GM18858 (cell line): ENCODE data around the gene PNPLA3.
"Not testable (repeated sequence)": the region's sequence is repeated elsewhere in the genome, so short reads cannot be mapped to it uniquely, and the experiment has no call there.

Experiments
- ATAC-seq: cut with Tn5 transposase; IDR thresholded peaks from one replicate; pipeline ENCODE4 v1.9.1; 2021; ENCODE audit not compliant: unreplicated experiment

The PNPLA3 gene

DNA sequence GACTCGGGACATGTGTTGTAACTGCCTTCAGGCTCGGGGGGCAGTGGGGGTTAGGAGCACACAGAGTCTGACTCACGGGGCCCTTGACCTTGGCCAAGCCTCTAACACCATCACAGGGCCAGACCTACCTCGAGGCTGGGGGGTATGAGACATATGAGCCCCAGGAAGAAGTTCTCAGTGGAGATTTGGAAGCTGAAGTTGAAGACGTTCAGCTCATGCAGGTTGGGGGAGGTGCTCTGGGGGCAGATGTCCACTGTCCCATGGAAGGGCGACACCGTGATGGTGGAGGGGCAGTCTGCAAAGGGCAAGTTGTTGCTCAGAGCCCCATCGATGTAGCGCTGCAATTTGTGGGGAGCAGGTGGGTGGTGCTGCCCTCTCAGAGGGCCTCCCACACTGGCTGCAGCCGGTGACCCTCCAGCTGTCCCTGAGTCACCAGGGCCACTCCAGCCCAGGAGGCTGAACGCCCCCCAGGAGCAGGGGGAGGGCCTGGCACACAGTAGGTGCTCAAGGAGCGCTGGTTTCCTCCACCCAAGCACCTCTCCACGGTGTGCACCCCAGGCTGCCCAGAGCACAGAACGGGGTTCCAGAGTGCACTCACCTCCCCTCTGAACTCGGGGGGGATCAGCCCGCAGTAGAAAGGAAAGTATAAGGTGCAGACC lies 34.3 kb upstream of the PNPLA3 start:
- no peak for ATAC-seq

DNA sequence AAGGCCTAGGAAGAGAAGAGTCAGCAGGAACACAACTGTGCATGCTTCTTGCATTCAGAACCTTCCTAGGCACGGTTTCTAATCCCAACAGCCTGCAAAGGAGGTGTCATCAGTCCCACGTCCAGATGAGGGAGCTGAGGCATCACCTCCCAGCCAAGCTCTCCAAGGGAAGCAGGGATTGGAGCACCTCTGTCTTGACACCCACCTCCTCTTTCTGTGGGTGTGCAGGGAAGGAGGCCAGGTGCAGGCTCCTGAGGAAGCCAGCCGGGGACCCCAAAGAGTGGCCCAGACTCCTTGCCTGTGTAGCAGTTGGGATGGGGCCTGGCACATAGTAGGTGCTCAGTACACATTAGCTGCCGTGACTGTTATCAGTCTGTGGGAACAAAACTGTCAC lies 33.7 kb upstream of the PNPLA3 start:
- no peak for ATAC-seq

- ATAC-seq, result no peak
Observed at GRCh38 chr22:43890901-43891331, 32.7 kb upstream of the PNPLA3 start.

GRCh38 chr22:43891360-43892182 lies 32.0 kb upstream of the PNPLA3 start, which contains the start of gene PNPLA5:
Gene PNPLA5 (minus strand): TSS chr22:43892013. CDS start chr22:43891880, 133 bp downstream.
- no peak for ATAC-seq

- ATAC-seq, result no peak
Observed at GRCh38 chr22:43892183-43892894, 31.3 kb upstream of the PNPLA3 start.

DNA sequence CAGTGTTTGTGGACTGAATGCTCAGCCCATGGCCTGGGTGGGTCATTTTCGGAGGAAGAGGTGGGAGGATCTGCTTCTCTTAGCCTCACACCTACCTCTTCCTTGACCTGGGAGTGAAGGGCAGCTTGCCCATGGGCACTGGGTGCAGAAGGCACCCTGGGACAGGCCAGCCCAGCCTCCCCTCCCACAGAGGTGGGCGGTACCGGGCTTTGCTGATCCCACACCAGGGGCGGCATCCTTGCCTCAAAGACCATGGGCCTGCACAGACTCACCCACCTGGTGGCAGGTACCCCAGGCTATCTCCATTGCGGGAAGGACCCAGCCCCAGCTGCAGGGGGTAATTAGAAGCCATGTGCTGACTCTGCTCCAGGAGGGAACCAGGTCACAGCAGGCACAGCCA lies 30.3 kb upstream of the PNPLA3 start:
- ATAC-seq, result no peak

- no peak for ATAC-seq
Observed at GRCh38 chr22:43894122-43894521, 29.5 kb upstream of the PNPLA3 start.

DNA sequence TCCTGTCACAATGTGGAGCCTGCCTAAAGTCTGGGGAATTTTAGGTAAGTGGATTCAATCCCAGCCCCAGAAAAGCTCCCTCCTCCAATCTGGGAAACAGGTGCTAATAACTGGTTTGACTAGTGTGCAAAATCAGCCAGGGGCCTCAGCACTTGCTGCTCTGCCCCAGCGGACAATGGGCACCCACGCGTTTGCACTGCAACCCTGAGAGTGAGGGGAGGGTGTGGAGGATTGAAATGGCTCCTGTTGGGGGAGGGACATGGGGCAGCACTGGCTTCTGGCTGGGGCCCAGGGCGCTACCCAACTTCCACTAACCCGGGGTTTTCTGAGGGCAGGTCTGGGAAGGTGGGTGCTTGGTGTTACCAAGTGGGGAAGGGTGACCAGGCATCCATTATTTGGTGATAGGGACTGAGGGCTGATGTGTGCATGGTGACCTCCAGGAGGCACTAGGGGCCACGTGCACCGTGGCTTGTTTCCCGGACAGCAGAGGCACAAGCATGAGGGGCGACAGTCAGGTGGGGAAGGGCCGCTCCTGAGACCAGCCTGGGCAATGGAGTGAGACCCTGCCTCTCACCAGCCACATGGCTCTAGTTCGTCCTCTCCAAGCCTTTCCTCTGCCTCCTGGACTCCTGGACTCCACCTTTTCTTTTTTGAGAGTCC lies 27.5 kb upstream of the PNPLA3 start:
- no peak for ATAC-seq

DNA sequence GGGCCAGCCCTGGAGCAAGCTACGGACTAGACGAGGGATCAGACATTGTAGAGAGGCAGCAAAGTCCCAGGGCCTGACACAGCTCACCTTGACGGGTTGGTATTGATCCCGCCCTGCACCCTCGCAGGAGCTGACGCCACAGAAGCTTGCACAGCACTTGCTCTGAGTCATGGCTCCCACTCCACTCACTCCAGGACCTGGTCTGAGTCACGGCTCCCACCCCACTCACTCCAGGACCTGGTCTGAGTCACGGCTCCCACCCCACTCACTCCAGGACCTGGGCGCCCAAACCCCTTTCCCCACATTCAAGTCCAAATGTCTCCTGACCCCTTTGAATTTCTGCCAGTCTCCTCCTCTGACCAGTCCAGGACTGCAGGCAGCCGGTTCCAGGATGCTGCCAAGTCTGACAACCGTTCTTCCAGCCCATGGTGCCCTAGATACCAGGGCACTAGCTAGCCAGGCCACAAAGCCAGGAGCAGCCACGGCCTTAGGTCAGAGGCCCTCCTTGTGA lies 25.8 kb upstream of the PNPLA3 start:
- ATAC-seq, result no peak

GRCh38 chr22:43900206-43900605 lies 23.4 kb upstream of the PNPLA3 start:
- no peak for ATAC-seq

DNA sequence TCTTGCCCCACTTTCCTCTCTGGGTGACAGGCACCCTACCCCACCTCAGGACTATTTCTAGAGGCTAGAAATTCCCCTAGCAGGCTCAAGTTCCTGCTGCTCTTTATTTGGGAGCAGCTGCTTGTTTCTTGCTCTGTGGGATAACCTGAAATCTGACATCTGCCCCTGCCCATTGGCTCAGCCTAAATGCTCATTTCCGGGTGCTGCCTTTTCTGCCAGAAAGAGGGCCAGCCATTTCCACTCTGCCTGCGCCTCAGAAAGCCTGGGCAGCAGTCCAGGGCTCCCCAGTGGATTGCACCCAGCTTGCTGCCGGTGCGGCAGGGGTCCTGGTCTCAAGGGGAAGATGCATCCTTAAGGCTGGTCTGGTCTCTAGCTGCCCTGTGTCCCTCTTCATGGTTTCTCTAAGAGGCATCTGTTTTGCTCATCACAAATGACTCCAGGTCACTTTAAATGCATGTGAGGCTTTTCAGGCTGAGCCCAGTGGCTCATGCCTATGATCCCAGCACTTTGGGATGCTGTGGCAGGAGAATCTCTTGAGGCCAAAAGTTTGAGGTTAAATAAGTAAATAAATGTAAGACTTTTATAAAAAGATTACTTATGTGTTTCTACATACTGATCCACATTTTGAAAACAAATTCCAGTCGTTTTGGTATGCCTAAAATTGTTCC lies 21.5 kb upstream of the PNPLA3 start:
- no peak for ATAC-seq

DNA sequence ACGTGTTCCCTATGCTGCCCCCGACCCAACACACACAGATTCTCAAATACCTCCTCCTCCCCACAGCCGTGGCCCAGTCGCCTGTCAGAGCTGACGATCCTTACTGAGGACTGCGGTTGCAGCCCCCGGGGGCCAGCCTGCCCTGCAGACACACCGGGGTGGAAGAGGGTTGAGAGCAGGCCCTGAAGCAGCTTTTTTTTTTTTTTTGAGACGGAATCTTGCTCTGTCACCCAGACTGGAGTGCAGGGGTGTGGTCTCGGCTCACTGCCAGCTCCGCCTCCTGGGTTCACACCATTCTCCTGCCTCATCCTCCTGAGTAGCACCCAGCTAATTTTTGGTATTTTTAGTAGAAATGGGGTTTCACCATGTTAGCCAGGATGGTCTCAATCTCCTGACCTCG lies 20.6 kb upstream of the PNPLA3 start:
- not testable (repeated sequence) for ATAC-seq

DNA sequence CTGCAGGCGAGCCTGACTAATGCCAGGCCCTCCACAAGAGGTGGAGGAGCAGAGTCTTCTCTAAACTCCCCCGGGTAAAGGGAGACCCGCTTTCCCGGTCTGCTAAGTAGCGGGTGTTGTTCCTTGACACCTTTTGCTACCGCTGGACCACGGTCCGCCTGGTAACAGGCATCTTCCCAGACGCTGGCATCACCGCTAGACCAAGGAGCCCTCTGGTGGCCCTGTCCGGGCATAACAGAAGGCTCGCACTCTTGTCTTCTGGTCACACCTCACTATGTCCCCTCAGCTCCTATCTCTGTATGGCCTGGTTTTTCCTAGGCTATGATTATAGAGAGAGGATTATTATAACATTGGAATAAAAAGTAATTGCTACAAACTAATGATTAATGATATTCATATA lies 19.2 kb upstream of the PNPLA3 start:
- ATAC-seq, result not testable (repeated sequence)

DNA sequence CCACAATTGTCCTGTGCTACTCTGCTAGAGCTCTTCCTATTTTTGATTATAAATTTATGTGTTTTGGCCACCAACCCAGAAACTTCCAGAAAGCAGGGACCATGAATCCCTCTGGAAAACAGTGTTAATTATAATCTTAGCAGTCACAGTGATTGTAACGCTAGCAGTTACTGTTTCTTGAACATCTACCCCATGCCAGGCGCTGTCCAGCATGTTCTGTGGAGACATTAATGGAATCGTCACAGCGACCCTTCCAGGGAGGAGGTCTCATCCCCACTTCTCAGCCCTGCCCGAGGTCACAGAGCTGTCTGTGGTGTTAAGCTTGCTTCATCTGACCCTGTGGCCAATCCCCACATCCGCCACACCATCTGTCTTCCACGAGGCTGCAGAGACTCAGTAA lies 17.9 kb upstream of the PNPLA3 start:
- no peak for ATAC-seq

GRCh38 chr22:43909708-43910107 lies 13.9 kb upstream of the PNPLA3 start:
- no peak for ATAC-seq

- no peak for ATAC-seq
Observed at GRCh38 chr22:43910178-43910695, 13.4 kb upstream of the PNPLA3 start.

- ATAC-seq, result no peak
Observed at GRCh38 chr22:43911351-43911750, 12.3 kb upstream of the PNPLA3 start.

- ATAC-seq, result no peak
Observed at GRCh38 chr22:43917521-43917920, 6.1 kb upstream of the PNPLA3 start.

DNA sequence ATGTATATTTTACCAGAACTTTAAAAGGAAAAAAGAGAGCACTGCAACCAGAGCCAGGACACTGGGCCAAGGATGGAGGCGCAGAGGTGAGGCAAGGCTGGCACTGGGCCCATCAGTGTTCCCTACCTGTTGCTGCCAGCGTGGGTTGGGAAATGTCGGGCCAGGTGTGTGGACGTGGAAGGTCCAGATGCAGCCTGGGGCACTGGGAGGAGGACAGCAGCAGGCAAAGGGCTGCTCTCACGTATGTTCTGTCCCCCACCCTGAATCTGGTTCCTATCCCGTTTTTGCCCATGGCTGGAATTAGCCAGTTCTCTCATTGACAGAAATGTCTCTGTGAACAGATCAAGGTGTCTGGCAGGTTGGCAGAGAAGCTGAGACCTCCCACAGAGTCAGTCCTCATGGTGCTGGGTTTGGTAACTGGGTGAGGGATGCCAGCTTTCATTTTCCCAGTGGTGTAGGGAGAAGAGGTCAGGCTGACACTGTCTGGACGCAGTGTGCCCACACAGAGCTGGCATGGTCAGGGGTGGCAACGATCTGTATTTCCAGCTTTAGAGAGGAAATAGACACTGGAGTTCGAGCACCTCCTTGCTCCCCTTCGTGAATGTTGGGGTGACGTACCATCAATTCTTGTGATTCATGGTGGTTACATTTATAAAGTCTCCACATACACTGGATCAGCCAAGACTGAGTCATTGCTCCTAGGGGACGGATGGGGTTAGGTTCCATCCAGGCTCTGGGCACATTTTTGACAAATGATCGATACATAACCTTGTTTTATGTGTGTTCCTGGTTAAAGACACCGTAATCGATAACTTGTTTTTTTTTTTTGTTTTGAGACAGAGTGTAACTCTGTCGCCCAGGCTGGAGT lies 4.3 kb upstream of the PNPLA3 start:
- ATAC-seq, result no peak
